K562 (cell line): Measurements from ENCODE around the gene CAPN14. TPM values are rescaled to one million over a fixed set of nuclear protein-coding genes. Genes with fewer than 3 reads are reported as not detected.

ENCODE experiments used
- ATAC-seq: fragments of 200-7000 bp; cut with Tn5 transposase; 3 replicates; pipeline ENCODE4 v1.9.1; 2020; ENCODE audit warnings: moderate library complexity
- BruUV-seq: library from RNA; stranded (reverse); fragments of 400-500 nt; replicated peaks from 2 replicates; lab custom pipeline; 2021; lab: Mats Ljungman, UMichigan
- CTCF ChIA-PET: fragments of 300-600 bp; formaldehyde crosslinking; extraction: SDS; loops from one replicate; lab custom pipeline; 2021; ENCODE audit warnings: low intra/inter-chr PET ratio; lab: Yijun Ruan, JAX
- POLR2A ChIA-PET: fragments of 300-600, 350-650 bp; sonication (Branson Sonifier 250); formaldehyde crosslinking; extraction: SDS; loops from one replicate; lab custom pipeline; 2021; ENCODE audit warnings: antibody characterized with exemption, inconsistent platforms; lab: Yijun Ruan, JAX
- DNase-seq, 4 experiments: peaks; one replicate each; pipeline versions ENCODE4 v3.0.0 to v3.0.0-alpha.2; 2011 to 2018; ENCODE audit warnings: low spot score in 3 of 4, mixed read lengths in 3 of 4; ENCODE audit errors: extremely low read depth in 1 of 4
- FAIRE-seq: peaks from 2 replicates; lab custom pipeline; 2011; peaks lifted over from hg19 to GRCh38; lab: Jason Lieb, UNC
- H2AFZ ChIP-seq: 2 replicates; pipeline ENCODE4 v1.6.0; 2011; ENCODE audit warnings: low read depth, low read length, control low read depth, inconsistent platforms
- H3K27ac ChIP-seq: fragments of 200-600 bp; 3 replicates; pipeline ENCODE4 v1.8.0; 2011; ENCODE audit warnings: low read depth, mild to moderate bottlenecking, control low read depth, inconsistent platforms, low read length, moderate library complexity, mixed read lengths; ENCODE audit errors: extremely low read depth
- H3K27me3 ChIP-seq, 2 experiments: fragments of 300-600 bp in 1 of 2; 2 replicates in 1 of 2; 3 replicates in 1 of 2; pipeline versions ENCODE4 v1.6.0 to v1.8.0; 2011; ENCODE audit warnings: inconsistent platforms in 2 of 2, low read length in 2 of 2, mild to moderate bottlenecking in 1 of 2, mixed read lengths in 1 of 2, moderate library complexity in 1 of 2; ENCODE audit not compliant: control insufficient read depth in 2 of 2, insufficient read depth in 2 of 2
- H3K36me3 ChIP-seq: fragments of 300-600 bp; 3 replicates; pipeline ENCODE4 v1.8.0; 2011; ENCODE audit warnings: mild to moderate bottlenecking, low read length, inconsistent platforms; ENCODE audit not compliant: control insufficient read depth, insufficient read depth
- H3K4me1 ChIP-seq, 2 experiments: fragments of 200-600 bp in 1 of 2; replicated peaks in 1 of 2; 2 replicates in 1 of 2; 3 replicates in 1 of 2; pipeline versions ENCODE4 v1.5.1 to v1.8.0; 2011; ENCODE audit warnings: inconsistent platforms in 2 of 2, low read length in 2 of 2, mild to moderate bottlenecking in 1 of 2, mixed read lengths in 1 of 2, moderate library complexity in 1 of 2; ENCODE audit not compliant: control insufficient read depth in 2 of 2, insufficient read depth in 2 of 2
- H3K4me2 ChIP-seq: 2 replicates; pipeline ENCODE4 v1.6.1; 2011; ENCODE audit warnings: low read length, control low read depth, inconsistent platforms, mixed read lengths; ENCODE audit not compliant: insufficient read depth
- H3K4me3 ChIP-seq: fragments of 200-600 bp; sonication (generic), shearing (Covaris generic); 2 replicates; pipeline ENCODE4 v1.5.1; 2016; ENCODE audit warnings: control low read depth, inconsistent platforms
- H3K79me2 ChIP-seq: fragments of 200-600 bp; 3 replicates; pipeline ENCODE4 v1.8.0; 2011; ENCODE audit warnings: low read length, inconsistent platforms; ENCODE audit not compliant: control insufficient read depth, insufficient read depth
- H3K9ac ChIP-seq, 2 experiments: 2 replicates each; pipeline versions ENCODE4 v1.6.0 to v1.6.1; 2011; ENCODE audit warnings: low read depth in 2 of 2, low read length in 2 of 2, control low read depth in 1 of 2, inconsistent platforms in 1 of 2, mild to moderate bottlenecking in 1 of 2, mixed read lengths in 1 of 2; ENCODE audit not compliant: insufficient read depth in 1 of 2
- H3K9me1 ChIP-seq: one replicate; pipeline ENCODE4 v1.6.0; 2011; ENCODE audit warnings: inconsistent platforms, mild to moderate bottlenecking, low read length, moderate library complexity; ENCODE audit not compliant: control insufficient read depth, insufficient read depth
- H3K9me3 ChIP-seq: replicated peaks from 2 replicates; pipeline ENCODE4 v1.5.1; 2011; ENCODE audit warnings: low read depth, low read length, inconsistent platforms; ENCODE audit not compliant: control insufficient read depth, insufficient read depth
- H4K20me1 ChIP-seq: replicated peaks from 2 replicates; pipeline ENCODE4 v1.6.1; 2011; ENCODE audit warnings: low read length, inconsistent platforms, mixed read lengths; ENCODE audit not compliant: control insufficient read depth, insufficient read depth
- ILF3 ChIP-seq: fragments of 450-650 bp; IDR thresholded peaks from 2 replicates; pipeline ENCODE4 v1.6.1; 2018; ENCODE audit warnings: antibody characterized with exemption, mild to moderate bottlenecking, moderate library complexity, borderline replicate concordance
- PHF20 ChIP-seq: fragments of 450-650 bp; IDR thresholded peaks from 2 replicates; pipeline ENCODE4 v1.6.1; 2018; ENCODE audit not compliant: partially characterized antibody
- PTTG1 ChIP-seq: fragments of 450-650 bp; IDR thresholded peaks from 2 replicates; pipeline ENCODE4 v1.6.1; 2016; ENCODE audit warnings: low read depth, mild to moderate bottlenecking, missing genetic modification characterization, missing compliant biosample characterization
- SMARCC2 ChIP-seq: fragments of 450-650 bp; IDR thresholded peaks from 2 replicates; pipeline ENCODE4 v1.6.1; 2017; ENCODE audit warnings: antibody characterized with exemption, moderate library complexity, mild to moderate bottlenecking, low read depth
- ZNF436 ChIP-seq: fragments of 250-450, 450-650 bp; sonication (Bioruptor Pico); formaldehyde crosslinking; IDR thresholded peaks from 2 replicates; pipeline ENCODE4 v1.7.0; 2020; ENCODE audit warnings: mild to moderate bottlenecking
- WGBS: fragments of 100-300 bp; shearing (Covaris generic); methylation state at CpG from one replicate; pipeline ENCODE4 v1.1.6; 2016; ENCODE audit warnings: low coverage, mixed read lengths; ENCODE audit not compliant: insufficient coverage; ENCODE audit errors: missing lambda C conversion rate; 5-methylcytosine and 5-hydroxymethylcytosine counted together
- in situ Hi-C: fragments of 300-500 bp; cut with MboI; formaldehyde crosslinking; loops from 4 replicates; pipeline ENCODE4 v1.15.0; 2018; ENCODE audit warnings: inconsistent platforms, mixed read lengths
- intact Hi-C: fragments of 100-400 bp; cut with micrococcal nuclease; formaldehyde crosslinking; loops from 2 replicates; pipeline ENCODE4 v1.14.2; 2022
- polyA plus RNA-seq, 8 experiments: library from polyadenylated mRNA; depleted of rRNA in 4 of 8; stranded (reverse) in 5 of 8; unstranded in 3 of 8; fragments of >200 nt; fragmentation: Nextera tagmentation in 2 of 8; fragmentation: Illumina TruSeq in 1 of 8; extraction: Ambion mirVana in 2 of 8; extraction: Trizol in 1 of 8; gene quantifications; 2 replicates each; pipeline versions ENCODE4 v1.2.1 to v1.2.3, GENCODE V29; 2011 to 2014; ENCODE audit warnings: inconsistent platforms in 1 of 8, missing spikeins in 1 of 8
- total RNA-seq, 7 experiments: library from RNA; depleted of rRNA in 6 of 7; stranded (reverse); fragments of >200 nt in 6 of 7; fragmentation: Illumina TruSeq in 2 of 7; extraction: Trizol in 2 of 7; gene quantifications; 2 replicates each; pipeline versions ENCODE4 v1.2.1 to v1.2.3, GENCODE V29; 2011 to 2021; ENCODE audit warnings: low replicate concordance in 1 of 7
- TF ChIP-seq, protein P1 (sequence below): fragments of 150-350 bp; IDR thresholded peaks from 2 replicates; pipeline ENCODE4 v1.6.1; 2014; ENCODE audit warnings: low read depth, mild to moderate bottlenecking, low read length, borderline replicate concordance
- TF ChIP-seq, protein P2 (sequence below): fragments of 250-450 bp; sonication (Bioruptor Pico); IDR thresholded peaks from 2 replicates; pipeline ENCODE4 v1.5.0; 2020; ENCODE audit warnings: mild to moderate bottlenecking, borderline replicate concordance

Gene CAPN14
- total and polyA plus RNA-seq, 9 of the 15 experiments (the other 6 are each of a cell fraction or from before 2014, with no cell fraction given), result not detected

DNA sequence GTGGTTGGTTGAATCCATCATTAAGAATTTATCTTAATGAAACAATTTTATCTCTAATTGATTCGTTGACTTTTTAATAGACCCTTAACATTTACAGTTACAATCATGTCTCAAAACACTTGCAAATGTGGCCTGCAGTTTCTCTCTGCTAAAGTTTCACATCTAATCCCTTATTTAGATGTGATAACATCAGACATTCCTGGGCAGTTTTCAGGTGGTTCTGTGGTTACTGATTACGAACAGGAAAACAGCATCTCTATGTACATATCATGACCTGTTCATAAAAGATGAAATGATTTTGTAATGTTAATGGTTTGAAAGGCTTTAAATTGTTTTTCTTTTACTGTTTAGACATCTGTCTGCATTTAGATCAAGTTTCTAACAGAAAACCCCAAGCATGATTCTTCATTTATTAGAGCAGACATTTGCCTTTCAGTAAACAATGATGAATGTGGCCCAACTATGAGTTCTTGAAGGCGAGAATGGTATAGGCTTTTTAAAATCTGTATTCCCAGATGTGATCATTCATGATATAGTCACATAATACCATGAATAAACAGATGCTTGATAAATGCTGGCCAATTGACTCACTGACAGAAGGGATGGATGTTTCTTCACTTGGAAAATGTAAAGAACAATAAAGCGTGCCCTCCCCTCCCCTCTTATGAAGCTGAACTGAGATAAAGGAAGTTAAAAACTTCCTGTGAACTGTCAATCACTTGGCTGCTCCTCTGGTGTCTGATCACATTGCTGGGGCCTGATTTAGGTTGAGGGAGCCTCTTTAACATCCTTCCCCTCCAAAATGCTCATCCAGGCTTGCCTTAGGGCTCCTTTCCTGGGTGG, 3.5 kb downstream of the CAPN14 start:
- no peaks in the 10 kb centered on the region for H3K4me1 ChIP-seq
- POLR2A ChIA-PET, result interaction anchor here (0.7 kb wide), 1 partner anchor 21 kb away, joined by 4 read pairs; no protein-coding TSS in a partner anchor
- DNase-seq, result no peak
- TF ChIP-seq, protein P1, sequence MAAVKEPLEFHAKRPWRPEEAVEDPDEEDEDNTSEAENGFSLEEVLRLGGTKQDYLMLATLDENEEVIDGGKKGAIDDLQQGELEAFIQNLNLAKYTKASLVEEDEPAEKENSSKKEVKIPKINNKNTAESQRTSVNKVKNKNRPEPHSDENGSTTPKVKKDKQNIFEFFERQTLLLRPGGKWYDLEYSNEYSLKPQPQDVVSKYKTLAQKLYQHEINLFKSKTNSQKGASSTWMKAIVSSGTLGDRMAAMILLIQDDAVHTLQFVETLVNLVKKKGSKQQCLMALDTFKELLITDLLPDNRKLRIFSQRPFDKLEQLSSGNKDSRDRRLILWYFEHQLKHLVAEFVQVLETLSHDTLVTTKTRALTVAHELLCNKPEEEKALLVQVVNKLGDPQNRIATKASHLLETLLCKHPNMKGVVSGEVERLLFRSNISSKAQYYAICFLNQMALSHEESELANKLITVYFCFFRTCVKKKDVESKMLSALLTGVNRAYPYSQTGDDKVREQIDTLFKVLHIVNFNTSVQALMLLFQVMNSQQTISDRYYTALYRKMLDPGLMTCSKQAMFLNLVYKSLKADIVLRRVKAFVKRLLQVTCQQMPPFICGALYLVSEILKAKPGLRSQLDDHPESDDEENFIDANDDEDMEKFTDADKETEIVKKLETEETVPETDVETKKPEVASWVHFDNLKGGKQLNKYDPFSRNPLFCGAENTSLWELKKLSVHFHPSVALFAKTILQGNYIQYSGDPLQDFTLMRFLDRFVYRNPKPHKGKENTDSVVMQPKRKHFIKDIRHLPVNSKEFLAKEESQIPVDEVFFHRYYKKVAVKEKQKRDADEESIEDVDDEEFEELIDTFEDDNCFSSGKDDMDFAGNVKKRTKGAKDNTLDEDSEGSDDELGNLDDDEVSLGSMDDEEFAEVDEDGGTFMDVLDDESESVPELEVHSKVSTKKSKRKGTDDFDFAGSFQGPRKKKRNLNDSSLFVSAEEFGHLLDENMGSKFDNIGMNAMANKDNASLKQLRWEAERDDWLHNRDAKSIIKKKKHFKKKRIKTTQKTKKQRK, result no peak
- TF ChIP-seq ZNF436 (no peak), SMARCC2 (no peak), PTTG1 (tag) (no peak), PHF20 (no peak), ILF3 (no peak)
- TF ChIP-seq, protein P2, sequence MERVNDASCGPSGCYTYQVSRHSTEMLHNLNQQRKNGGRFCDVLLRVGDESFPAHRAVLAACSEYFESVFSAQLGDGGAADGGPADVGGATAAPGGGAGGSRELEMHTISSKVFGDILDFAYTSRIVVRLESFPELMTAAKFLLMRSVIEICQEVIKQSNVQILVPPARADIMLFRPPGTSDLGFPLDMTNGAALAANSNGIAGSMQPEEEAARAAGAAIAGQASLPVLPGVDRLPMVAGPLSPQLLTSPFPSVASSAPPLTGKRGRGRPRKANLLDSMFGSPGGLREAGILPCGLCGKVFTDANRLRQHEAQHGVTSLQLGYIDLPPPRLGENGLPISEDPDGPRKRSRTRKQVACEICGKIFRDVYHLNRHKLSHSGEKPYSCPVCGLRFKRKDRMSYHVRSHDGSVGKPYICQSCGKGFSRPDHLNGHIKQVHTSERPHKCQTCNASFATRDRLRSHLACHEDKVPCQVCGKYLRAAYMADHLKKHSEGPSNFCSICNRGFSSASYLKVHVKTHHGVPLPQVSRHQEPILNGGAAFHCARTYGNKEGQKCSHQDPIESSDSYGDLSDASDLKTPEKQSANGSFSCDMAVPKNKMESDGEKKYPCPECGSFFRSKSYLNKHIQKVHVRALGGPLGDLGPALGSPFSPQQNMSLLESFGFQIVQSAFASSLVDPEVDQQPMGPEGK (CRISPR knock-in tag), result no peak
- TF ChIP-seq, all 486 proteins: peak for 0
- H3K9me1 ChIP-seq, result no peaks in the 10 kb centered on the region
- FAIRE-seq (no peak), ATAC-seq (no peak)
- no peaks in the 10 kb centered on the region for H4K20me1 ChIP-seq
- H3K27ac ChIP-seq, result no peak overlapping the region
- H3K9ac ChIP-seq, result no peak overlapping the region
- CTCF ChIA-PET, result no interaction called here
- in situ Hi-C loops (no loop called here), intact Hi-C loops (no loop called here)
- no peak overlapping the region for H3K4me2 ChIP-seq
- no peak overlapping the region for H3K4me3 ChIP-seq
- H3K79me2 ChIP-seq, result no peaks in the 10 kb centered on the region
- no peaks in the 10 kb centered on the region for H3K9me3 ChIP-seq
- no peaks in the 10 kb centered on the region; a peak in 2 of 5 replicates for H3K27me3 ChIP-seq
- no peak overlapping the region for H2AFZ ChIP-seq
- BruUV-seq, result no TSS peak
- WGBS, result 0% methylated on average over 4 of the region's 4 CpGs
- H3K36me3 ChIP-seq, result no peaks in the 10 kb centered on the region
